ENCODE measurements around the gene ANKFY1.

Gene ANKFY1

GRCh38 chr17:4209611-4210010, 54.2 kb downstream of the ANKFY1 start (continued):
- TF ChIP-seq PATZ1 (CRISPR knock-in tag; IDR thresholded peaks at IDR 0.05; ENCODE audit: borderline replicate concordance): no peak
- no peak for TF ChIP-seq ARNTL (CRISPR knock-in tag; IDR thresholded peaks at IDR 0.05; ENCODE audit: borderline replicate concordance, low read depth)
- no peak for TF ChIP-seq BACH2 (CRISPR knock-in tag; IDR thresholded peaks at IDR 0.05; ENCODE audit: borderline replicate concordance)
- TF ChIP-seq, protein P1, sequence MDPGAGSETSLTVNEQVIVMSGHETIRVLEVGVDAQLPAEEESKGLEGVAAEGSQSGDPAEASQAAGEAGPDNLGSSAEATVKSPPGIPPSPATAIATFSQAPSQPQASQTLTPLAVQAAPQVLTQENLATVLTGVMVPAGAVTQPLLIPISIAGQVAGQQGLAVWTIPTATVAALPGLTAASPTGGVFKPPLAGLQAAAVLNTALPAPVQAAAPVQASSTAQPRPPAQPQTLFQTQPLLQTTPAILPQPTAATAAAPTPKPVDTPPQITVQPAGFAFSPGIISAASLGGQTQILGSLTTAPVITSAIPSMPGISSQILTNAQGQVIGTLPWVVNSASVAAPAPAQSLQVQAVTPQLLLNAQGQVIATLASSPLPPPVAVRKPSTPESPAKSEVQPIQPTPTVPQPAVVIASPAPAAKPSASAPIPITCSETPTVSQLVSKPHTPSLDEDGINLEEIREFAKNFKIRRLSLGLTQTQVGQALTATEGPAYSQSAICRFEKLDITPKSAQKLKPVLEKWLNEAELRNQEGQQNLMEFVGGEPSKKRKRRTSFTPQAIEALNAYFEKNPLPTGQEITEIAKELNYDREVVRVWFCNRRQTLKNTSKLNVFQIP (CRISPR knock-in tag; IDR thresholded peaks at IDR 0.05; ENCODE audit: borderline replicate concordance, low read depth): no peak

GRCh38 chr17:4208238-4208637, 55.5 kb downstream of the ANKFY1 start:
- TF ChIP-seq TCF4 (CRISPR knock-in tag; IDR thresholded peaks at IDR 0.05; ENCODE audit: borderline replicate concordance): no peak
- TF ChIP-seq ZFP30 (CRISPR knock-in tag; IDR thresholded peaks at IDR 0.05): no peak
- TF ChIP-seq RARB (CRISPR knock-in tag; IDR thresholded peaks at IDR 0.05): no peak
- TF ChIP-seq, protein P2, sequence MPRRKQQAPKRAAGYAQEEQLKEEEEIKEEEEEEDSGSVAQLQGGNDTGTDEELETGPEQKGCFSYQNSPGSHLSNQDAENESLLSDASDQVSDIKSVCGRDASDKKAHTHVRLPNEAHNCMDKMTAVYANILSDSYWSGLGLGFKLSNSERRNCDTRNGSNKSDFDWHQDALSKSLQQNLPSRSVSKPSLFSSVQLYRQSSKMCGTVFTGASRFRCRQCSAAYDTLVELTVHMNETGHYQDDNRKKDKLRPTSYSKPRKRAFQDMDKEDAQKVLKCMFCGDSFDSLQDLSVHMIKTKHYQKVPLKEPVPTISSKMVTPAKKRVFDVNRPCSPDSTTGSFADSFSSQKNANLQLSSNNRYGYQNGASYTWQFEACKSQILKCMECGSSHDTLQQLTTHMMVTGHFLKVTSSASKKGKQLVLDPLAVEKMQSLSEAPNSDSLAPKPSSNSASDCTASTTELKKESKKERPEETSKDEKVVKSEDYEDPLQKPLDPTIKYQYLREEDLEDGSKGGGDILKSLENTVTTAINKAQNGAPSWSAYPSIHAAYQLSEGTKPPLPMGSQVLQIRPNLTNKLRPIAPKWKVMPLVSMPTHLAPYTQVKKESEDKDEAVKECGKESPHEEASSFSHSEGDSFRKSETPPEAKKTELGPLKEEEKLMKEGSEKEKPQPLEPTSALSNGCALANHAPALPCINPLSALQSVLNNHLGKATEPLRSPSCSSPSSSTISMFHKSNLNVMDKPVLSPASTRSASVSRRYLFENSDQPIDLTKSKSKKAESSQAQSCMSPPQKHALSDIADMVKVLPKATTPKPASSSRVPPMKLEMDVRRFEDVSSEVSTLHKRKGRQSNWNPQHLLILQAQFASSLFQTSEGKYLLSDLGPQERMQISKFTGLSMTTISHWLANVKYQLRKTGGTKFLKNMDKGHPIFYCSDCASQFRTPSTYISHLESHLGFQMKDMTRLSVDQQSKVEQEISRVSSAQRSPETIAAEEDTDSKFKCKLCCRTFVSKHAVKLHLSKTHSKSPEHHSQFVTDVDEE (CRISPR knock-in tag; IDR thresholded peaks at IDR 0.05): no peak
- TF ChIP-seq, protein P1 (CRISPR knock-in tag; IDR thresholded peaks at IDR 0.05; ENCODE audit: borderline replicate concordance, low read depth): no peak
- TF ChIP-seq OSR1 (CRISPR knock-in tag; IDR thresholded peaks at IDR 0.05): no peak
- TF ChIP-seq ESRRG (CRISPR knock-in tag; IDR thresholded peaks at IDR 0.05): no peak
- no peak for TF ChIP-seq GLIS3 (CRISPR knock-in tag; IDR thresholded peaks at IDR 0.05)
- no peak for TF ChIP-seq ZC3H10 (CRISPR knock-in tag; IDR thresholded peaks at IDR 0.05)
- no peak for TF ChIP-seq ZNF8 (CRISPR knock-in tag; IDR thresholded peaks at IDR 0.05)
- no peak for TF ChIP-seq ZFP3 (CRISPR knock-in tag; IDR thresholded peaks at IDR 0.05)
- TF ChIP-seq TOX (CRISPR knock-in tag; IDR thresholded peaks at IDR 0.05; ENCODE audit: borderline replicate concordance): no peak
- TF ChIP-seq ZNF565 (CRISPR knock-in tag; conservative IDR thresholded peaks at IDR 0.05; ENCODE audit: low read depth): no peak
- no peak for TF ChIP-seq ZNF70 (CRISPR knock-in tag; IDR thresholded peaks at IDR 0.05)
- no peak for TF ChIP-seq PATZ1 (CRISPR knock-in tag; IDR thresholded peaks at IDR 0.05; ENCODE audit: borderline replicate concordance)
- no peak for TF ChIP-seq ARNTL (CRISPR knock-in tag; IDR thresholded peaks at IDR 0.05; ENCODE audit: borderline replicate concordance, low read depth)
- TF ChIP-seq SNAI2 (CRISPR knock-in tag; IDR thresholded peaks at IDR 0.05): no peak
- TF ChIP-seq BACH2 (CRISPR knock-in tag; IDR thresholded peaks at IDR 0.05; ENCODE audit: borderline replicate concordance): no peak
- TF ChIP-seq, protein P3, sequence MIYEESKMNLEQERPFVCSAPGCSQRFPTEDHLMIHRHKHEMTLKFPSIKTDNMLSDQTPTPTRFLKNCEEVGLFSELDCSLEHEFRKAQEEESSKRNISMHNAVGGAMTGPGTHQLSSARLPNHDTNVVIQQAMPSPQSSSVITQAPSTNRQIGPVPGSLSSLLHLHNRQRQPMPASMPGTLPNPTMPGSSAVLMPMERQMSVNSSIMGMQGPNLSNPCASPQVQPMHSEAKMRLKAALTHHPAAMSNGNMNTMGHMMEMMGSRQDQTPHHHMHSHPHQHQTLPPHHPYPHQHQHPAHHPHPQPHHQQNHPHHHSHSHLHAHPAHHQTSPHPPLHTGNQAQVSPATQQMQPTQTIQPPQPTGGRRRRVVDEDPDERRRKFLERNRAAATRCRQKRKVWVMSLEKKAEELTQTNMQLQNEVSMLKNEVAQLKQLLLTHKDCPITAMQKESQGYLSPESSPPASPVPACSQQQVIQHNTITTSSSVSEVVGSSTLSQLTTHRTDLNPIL (CRISPR knock-in tag; IDR thresholded peaks at IDR 0.05; ENCODE audit: low read depth): no peak
- TF ChIP-seq CSRNP3 (CRISPR knock-in tag; IDR thresholded peaks at IDR 0.05): no peak
- ATAC-seq: no peak

Data from SK-N-SH treated with all-trans-retinoic acid at 6 μM for 48 hours (cell line).